Measurements from ENCODE around the gene AK5.
"Not testable (repeated sequence)": the region's sequence is repeated elsewhere in the genome, so short reads cannot be mapped to it uniquely, and the experiment has no call there.

AK5 gene

DNA sequence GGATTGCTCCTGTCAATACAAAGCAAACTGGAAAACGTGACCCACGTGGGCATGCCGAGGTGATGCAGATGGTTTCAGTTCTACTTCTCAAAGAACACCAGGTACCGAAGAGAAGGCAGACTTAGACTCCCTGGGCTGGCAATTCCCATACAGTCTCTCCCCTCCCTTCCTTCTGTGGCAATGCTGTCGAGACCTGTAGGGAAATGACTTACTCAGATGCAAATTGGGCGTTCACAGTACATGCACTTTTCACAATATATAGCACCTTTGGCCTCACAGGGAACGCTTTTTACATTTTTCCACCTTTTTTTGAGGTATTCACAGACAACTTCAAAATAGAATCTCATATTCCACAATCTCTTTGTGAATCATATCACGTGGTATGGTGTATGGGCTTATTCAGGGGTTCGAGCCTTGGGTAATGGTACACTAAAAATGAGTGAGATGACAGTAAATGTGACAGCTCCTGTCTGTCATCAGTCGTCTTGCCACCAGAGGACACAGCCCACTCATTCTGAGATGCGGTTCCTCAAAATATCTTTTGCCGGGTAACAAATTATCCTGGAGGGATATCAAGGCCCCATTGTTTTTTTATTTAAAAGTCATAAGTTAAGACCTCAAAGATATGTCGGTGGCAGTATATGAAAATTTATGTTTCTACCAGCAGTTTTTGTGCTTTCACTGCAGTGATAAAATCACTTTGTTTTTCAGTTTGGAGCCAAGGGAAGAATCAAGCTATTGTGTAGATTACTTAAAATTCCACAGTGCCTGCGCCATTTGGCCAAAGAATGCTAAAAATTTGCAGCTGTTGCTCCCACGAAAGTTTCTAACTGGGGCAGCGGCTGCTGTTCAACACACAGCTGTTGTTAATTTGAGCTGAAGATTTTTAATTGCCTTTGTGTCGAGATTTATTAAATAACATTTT is 232.3 kb downstream of the AK5 start:
- DNase-seq, result no peak

DNA sequence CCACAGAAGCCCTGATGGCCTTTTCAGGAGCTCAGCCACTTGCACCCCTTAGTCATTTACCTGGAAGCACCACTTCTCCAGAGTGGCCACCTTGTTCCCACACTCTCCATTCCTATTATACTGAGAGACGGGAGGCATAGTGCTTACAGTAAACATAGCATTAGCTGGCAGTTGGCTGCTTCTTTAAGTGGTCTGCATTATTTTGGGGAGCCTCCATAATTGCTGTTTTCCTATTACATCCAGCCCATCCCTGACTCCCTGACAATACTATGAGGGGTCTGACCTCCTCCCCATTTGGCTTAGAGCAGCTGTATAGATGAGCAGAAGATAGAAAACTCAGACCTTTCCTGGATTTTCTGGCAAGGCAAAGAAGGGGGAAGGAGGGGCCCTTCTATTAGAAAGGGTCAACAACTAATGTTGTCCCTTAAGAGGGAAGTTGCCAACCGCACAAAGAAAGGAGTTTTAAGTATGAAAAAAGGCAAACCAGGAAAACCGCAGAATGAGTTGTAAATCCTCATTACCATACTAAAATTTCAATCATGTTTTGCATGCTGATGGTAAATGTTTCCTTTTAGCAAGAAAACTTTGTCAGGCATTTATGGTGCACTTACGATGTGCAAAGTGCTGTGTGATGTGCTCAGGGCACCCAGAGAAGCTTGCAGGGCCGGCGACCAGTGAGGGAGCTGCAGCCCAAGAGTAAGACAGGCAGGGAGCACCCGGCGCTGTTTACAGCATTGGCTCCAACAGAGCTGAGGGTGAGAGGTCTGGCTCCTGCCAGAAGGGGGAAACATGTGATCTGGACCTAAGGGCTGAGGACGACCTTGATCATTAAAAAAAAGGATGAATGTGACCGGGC is 233.3 kb downstream of the AK5 start:
- DNase-seq, result no peak

GRCh38 chr1:77516106-77516505 is 234.3 kb downstream of the AK5 start:
- no peak for DNase-seq

GRCh38 chr1:77524038-77524437 is 242.2 kb downstream of the AK5 start:
- no peak for DNase-seq

DNA sequence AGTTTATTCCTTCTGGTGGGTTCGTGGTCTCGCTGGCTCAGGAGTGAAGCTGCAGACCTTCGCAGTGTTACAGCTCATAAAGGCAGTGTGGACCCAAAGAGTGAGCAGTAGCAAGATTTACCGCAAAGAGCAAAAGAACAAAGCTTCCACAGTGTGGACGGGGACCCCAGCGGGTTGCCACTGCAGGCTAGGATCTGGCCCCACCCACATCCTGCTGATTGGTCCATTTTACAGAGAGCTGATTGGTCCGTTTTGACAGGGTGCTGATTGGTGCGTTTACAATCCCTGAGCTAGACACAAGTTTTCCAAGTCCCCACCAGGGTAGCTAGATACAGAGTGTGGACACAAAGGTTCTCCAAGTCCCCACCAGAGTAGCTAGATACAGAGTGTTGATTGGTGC is 249.3 kb downstream of the AK5 start:
- DNase-seq, result not testable (repeated sequence)

DNA sequence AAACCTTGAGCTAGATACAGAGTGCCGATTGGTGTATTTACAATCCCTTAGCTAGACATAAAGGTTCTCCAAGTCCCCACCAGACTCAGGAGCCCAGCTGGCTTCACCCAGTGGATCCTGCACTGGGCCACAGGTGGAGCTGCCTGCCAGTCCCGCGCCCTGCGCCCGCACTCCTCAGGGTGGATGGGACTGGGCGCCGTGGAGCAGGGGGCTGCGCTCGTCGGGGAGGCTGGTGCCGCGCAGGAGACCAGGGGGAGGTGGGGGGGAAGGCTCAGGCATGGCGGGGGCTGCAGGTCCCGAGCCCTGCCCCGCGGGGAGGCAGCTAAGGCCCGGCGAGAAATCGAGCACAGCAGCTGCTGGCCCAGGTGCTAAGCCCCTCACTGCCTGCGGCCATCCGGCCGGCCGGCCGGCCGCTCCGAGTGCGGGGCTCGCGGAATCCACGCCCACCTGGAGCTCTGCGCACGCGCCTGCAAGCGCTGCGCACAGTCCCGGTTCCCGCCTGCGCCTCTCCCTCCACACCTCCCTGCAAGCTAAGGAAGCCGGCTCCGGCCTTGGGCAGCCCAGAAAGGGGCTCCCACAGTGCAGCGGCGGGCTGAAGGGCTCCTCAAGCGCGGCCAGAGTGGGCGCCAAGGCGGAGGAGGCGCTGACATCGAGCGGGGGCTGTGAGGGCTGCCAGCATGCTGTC is 249.9 kb downstream of the AK5 start:
- not testable (repeated sequence) for DNase-seq

- DNase-seq, result no peak
Measured at GRCh38 chr1:77532641-77533040, 250.8 kb downstream of the AK5 start.

- DNase-seq, result peak; percentile 47
Measured at GRCh38 chr1:77533660-77534305, 252.0 kb downstream of the AK5 start.

DNA sequence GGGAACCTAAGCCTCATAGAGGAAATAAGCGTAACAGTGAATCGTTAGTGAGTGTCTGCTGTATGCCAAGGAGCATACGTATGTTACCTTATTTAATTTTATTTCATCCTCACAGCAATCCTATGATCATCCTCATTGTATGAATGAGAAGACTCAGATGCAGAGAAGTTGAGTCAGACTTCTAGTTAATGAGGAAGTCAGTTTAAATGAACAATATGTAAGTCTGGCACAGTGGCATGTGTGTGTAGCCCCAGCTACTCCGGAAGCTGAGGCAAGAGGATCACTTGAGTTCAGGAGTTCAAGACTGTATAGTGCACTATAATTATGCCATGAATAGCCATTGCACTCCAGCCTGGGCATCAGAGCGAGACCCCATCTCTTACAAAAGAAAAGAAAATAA is 252.6 kb downstream of the AK5 start:
- DNase-seq, result no peak

DNA sequence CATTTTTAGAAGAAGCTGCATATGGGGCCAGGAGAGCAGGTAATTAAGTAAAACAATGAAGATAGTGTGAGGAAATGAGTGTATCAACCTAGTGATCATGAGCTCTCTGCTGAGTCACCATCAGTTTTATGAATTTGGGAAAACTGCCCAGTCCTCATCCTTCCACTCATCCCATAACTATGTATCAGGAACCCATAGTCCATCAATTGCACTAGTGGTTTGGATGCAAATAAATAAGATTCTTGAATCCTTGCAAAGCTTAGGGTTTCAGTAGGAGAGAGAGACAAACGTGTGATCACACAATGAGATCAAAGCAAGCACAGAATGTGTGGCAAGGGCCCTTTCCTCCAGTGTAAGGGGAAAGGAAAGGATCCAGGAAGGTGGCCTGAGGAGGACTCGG is 255.0 kb downstream of the AK5 start:
- DNase-seq, result no peak

- no peak for DNase-seq
Measured at GRCh38 chr1:77538956-77539518, 257.2 kb downstream of the AK5 start.

GRCh38 chr1:77539519-77540142 is 257.8 kb downstream of the AK5 start:
- DNase-seq, result no peak

DNA sequence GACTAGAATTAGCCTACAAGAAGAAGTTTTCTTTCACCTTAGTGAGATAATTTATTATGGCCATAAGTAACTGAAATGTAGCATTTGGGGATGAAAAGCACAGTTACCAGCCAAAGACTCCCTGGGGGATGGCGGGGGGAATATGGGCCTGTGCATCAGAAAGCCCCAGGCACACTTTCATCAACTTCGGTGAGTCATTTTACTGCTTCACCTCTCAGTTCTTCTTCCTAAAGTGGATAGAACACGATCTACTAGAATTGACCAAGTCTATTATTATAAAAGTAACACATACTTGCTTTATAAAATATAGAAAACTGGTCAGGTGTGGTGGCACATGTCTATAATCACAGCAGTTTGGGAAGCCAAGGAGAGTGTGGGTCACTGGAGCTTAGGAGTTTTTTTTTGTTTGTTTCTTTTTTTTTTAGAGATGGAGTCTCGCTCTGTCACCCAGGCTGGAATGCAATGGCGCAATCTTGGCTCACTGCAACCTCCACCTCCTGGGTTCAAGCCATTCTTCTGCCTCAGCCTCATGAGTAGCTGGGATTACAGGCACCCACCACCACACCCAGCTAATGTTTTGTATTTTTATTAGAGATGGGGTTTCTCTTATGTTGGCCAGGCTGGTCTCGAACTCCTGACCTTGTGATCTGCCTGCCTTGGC is 258.8 kb downstream of the AK5 start:
- no peak for DNase-seq

DNA sequence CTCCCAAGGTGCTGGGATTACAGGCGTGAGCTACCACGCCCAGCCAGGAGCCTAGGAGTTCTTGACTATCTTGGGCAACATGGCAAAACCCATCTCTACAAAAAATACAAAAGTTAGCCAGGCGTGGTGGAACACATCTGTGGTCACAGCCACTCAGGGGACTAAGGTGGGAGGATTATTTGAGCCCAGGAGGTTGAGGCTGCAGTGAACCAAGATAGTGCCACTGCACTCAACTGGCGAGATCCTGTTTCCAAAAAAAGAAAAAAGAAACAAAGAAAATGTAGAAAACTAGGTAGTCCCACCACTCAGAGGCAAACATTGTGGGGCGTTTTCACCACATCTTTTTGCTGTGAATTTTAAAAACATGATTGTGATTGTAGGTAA is 259.3 kb downstream of the AK5 start:
- no peak for DNase-seq

- no peak for DNase-seq
Measured at GRCh38 chr1:77542813-77543420, 261.1 kb downstream of the AK5 start.

DNA sequence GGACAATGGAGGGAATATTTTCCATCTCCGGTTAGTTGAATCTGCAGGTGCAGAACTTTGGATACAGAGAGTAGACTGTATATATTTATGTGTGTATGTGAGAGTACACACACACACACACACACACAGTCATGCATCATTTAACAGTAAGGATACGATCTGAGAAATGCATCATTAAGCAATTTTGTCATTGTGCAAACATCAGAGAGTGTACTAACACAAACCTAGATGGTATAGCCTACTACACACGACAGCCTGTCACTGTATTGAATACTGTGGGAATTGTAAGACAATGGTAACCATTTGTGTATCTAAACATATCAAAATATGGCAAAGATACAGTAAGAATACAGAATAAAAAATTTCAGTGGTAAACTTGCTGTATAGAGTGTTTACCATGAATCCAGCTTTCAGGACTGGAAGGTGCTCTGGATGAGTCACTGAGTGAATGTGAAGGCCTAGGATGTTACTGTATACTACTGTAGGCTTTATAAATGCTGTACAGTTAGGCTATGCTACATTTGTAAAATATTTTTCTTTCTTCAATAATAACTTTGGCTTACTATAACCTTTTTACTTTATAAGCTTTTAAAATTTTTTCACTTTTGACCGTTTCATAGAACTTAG is 262.1 kb downstream of the AK5 start:
- no peak for DNase-seq

- no peak for DNase-seq
Measured at GRCh38 chr1:77544845-77545244, 263.0 kb downstream of the AK5 start.

DNA sequence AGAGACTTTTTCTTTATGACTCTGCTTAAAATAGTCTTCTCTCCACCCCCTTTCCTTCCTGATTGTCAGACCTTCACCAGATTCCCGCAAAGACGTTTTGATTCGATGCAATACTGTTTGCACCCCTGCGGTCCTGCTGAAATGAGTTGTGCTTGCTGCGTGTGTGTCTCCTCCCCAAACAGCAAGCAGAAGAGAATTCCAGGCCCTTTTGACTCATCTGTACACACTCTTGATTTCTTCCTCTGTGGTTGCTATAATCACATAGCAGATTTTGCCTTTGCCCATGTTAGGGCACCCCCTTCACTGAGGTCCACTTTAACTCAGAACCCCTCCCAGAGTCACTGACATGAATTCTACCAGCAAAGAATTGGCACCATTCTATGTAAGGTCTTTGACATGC is 264.2 kb downstream of the AK5 start:
- no peak for DNase-seq

DNA sequence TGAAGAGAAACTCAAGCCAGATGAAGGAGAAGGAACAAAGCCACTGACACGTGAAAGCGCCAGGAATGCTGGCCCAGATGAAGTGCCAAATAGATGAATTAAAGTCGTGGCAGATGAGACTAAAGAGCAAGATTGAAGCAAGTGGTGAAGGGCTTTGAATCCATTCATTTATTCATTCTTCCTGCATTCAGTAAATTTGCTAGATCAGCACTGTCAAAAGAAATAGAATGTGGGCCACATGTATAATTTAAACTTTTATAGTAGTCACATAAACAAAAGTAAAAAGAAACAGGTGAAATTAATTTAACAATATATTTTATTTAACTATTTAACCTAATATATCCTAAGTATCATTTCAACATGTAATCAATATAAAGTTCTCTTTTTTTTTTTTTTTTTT is 265.1 kb downstream of the AK5 start:
- no peak for DNase-seq

DNA sequence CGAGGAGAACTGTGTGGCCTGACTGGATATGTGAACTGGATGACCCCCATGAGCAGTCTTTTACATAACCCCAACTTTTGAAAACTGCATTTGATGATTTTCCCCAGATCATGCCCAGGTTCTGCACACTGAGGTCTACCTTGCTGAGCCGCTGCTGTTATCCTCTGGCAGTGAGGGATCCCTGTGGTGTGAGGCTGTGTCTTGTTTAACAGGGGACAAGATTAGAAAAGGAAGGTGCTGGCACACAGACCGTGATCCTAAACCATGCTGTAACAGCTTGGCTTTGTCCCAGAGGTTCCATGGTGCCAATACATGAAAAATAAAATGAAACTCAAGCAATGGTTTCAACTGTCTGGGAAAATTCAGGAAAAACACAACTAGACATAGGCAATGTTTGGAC is 266.5 kb downstream of the AK5 start:
- DNase-seq, result no peak

DNA sequence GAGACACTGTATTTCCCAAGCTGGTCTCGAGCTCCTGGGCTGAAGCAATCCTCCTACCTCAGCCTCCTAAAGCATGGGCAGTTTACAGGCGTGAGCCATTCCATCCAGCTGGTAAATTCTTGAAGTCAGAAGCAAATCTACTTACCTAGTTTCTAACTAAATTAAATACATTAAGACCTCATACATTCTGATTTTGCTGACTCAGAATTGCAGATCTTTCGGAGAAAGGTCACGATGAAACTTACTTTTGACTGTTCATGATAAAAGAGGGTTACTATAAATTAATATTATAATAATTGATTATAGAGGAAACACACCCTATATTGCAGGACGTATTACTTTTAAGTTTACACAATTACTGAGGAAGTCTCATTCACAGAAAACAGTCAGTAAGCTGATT is 268.3 kb downstream of the AK5 start:
- DNase-seq, result no peak

All from stimulated activated CD4-positive, alpha-beta T cell treated with anti-CD3 and anti-CD28 coated beads, Interleukin-12 subunit alpha, Interleukin-12 subunit beta, amount 100 ng/mL, for 4 hours (primary cell).